A204.1 (cell line): ENCODE measurements around the gene ITM2B.
"Not testable (repeated sequence)": the region's sequence is repeated elsewhere in the genome, so short reads cannot be mapped to it uniquely, and the experiment has no call there.

Experiments used
- FAIRE-seq: peaks from 2 replicates; lab custom pipeline; 2012; peaks lifted over from hg19 to GRCh38; lab: Jason Lieb, UNC

Gene ITM2B

GRCh38 chr13:48233046-48233888 lies at the start of gene ITM2B:
ITM2B (plus strand) TSS chr13:48233206; CDS start chr13:48233361, 155 bp downstream.
- no peak for FAIRE-seq

DNA sequence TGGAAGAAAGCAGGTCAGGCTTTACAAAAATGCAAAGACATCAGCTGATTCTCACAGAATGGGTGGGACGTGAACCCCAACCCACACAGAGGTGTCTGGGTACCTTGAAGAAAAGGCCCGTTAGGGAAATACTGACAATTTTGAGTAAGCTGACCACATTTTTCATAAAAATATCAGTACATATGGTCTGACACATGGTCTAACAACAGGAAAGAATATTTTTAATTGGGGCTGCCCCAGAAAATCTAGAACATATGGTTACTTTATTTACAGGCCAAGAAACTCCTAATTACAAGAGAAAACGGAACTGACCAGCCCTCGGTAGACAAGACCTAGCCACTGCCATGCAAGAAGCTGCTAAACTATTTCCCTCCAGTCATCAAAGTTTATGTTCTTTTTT lies 48.7 kb upstream of the ITM2B start:
- no peak for FAIRE-seq

DNA sequence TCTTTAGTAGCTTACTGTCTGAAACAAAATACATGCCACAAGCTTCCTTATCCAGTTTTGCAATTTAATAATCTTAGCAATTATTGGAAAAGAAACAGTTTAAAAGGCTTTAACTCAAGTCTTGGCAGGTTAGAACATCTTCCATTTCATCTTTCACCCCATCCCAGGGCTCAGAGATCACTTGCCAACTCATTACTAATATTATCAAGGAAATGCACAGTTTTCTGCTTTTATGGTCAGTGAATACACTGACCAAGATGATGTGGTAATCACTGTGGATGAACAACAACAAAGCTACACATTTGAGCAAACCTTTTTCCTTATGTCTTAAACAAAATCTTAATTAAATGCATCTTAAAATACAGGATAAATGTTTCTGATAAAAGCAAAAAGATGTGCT lies 48.0 kb upstream of the ITM2B start:
- no peak for FAIRE-seq

DNA sequence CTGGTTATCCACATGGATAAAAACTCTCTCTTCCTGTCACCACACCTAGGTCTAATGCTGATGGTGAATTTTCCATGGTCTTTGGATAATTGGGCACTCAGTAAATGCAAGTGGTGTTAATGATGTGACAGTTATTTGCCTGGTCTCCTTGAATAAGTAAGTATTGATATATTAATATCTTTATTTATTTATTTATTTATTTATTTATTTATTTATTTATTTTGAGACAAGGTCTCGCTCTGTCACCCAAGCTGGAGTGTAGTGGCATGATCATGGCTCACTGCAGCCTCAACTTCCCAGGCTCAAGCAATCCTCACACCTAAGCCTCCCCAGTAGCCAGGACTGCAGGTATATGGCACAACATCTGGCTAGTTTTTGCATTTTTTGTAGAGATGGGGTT lies 46.3 kb upstream of the ITM2B start:
- no peak for FAIRE-seq

DNA sequence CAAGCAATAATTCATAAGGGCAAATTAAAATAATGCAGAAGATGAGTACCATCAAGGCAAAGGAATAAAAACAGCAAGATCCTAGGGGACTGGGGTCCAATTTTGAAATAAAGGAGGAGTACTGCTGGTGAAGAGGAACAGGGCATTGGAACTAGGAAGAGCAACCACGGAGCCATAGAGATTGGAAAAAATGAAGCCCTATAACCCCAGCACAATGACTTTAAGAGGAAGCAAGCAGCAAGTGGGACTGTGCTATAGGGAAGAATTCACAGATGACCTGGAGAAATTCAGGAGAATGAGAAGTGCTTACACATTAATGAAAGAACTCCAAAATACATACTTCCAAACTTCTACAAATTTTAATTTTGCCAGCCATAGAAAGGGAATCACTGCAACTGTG lies 44.9 kb upstream of the ITM2B start:
- FAIRE-seq, result no peak

- no peak for FAIRE-seq
Measured at GRCh38 chr13:48188601-48189000, 44.4 kb upstream of the ITM2B start.

DNA sequence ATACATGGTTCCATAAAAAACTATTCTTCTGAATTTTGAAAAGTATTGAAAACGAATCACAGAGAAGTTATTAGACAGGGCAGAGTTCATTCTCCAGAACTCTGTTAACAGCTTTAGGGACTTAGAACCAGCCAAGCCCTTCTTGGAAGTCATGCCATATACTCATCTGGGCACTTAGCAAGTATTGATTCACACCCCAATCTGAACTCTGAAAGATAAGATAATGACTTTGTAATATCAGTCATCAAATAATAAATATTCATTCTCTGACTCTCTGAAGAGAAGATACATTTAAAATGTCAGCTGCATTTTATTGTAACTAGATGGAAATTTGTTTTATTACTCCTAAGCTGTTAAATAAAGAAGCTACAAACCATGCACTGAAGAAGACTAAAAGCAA lies 43.8 kb upstream of the ITM2B start:
- no peak for FAIRE-seq

GRCh38 chr13:48192411-48192935 lies 40.5 kb upstream of the ITM2B start:
- no peak for FAIRE-seq

DNA sequence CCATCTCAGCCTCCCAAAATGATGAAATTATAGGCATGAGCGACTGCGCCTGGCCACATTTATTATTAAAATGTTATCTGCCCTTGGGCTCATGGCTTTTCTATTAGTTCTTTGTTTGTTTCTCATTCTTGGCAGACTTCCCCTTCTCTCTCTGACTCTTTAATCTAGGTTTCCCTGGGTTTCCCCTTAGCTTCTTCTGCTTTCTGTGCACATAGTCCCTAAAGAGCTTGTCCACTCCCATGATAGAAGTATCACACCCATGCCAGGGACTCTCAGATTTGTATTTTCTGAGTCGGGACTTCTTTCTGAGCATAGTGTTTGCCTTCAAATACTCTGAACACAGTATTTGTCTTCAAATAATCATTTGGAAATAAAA lies 38.6 kb upstream of the ITM2B start:
- FAIRE-seq, result no peak

- FAIRE-seq, result no peak
Measured at GRCh38 chr13:48199404-48199946, 33.5 kb upstream of the ITM2B start.

GRCh38 chr13:48201044-48201443 lies 32.0 kb upstream of the ITM2B start:
- FAIRE-seq, result no peak

GRCh38 chr13:48207207-48207606 lies 25.8 kb upstream of the ITM2B start:
- FAIRE-seq, result not testable (repeated sequence)

- FAIRE-seq, result no peak
Measured at GRCh38 chr13:48210178-48210577, 22.8 kb upstream of the ITM2B start.

- FAIRE-seq, result no peak
Measured at GRCh38 chr13:48214519-48215121, 18.4 kb upstream of the ITM2B start.

- not testable (repeated sequence) for FAIRE-seq
Measured at GRCh38 chr13:48215511-48216203, 17.3 kb upstream of the ITM2B start.

DNA sequence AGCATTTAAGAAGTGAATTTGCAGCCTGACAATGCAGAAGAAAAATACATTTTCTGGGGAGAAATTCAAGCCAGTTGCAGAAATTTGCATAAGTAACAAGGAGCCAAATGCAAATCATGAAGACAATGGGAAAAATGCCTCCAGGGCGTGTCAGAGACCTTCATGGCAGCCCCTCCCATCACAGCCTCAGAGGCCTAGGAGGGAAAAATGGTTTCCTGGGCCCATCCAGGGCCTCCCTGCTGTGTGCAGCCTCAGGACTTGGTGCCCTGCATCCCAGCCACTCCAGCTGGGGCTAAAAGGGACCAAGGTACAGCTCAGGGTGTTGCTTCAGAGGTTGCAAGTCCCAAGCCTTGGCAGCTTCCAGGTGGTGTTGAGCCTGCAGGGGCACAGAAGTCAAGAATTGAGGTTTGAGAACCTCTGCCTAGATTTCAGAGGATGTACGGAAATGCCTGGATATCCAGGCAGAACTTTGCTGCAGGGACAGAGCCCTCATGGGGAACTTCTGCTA lies 16.7 kb upstream of the ITM2B start:
- FAIRE-seq, result no peak

- FAIRE-seq, result no peak
Measured at GRCh38 chr13:48220592-48220980, 12.4 kb upstream of the ITM2B start.

- no peak for FAIRE-seq
Measured at GRCh38 chr13:48220981-48221685, 11.9 kb upstream of the ITM2B start.

DNA sequence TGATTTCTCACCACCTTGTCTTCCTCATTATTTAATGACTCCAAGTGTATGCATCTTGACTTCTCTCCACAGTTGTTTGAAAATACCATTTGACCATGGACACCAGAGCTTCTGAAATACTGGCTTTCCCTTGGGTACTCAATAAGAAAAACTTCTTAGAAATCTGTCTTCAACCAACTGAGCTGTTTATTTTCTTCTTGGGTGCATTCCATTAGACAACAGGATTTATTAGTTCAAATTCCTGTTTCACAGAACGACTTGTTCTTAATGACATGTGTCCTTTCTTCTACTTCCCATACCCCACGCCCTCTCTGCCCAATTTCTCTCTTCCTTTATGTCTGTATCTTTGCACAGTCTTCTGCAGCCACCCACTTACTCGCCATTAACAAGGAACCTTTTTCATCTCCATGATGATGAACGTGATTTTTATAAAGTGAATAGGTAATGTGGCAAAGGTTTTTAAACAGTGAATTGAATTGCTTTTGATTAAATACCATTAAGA lies 11.3 kb upstream of the ITM2B start:
- FAIRE-seq, result no peak

- FAIRE-seq, result no peak
Measured at GRCh38 chr13:48222358-48223301, 10.4 kb upstream of the ITM2B start.

- FAIRE-seq, result no peak
Measured at GRCh38 chr13:48224701-48225100, 8.3 kb upstream of the ITM2B start.
